Neural progenitor cell (in vitro differentiated cells): ENCODE measurements around the gene ZBED3. TPM values are rescaled to one million over a fixed set of nuclear protein-coding genes. Genes with fewer than 3 reads are reported as not detected.

Experiments
- DNase-seq: peaks from one replicate; pipeline ENCODE4 v3.0.0-alpha.2; 2016; ENCODE audit warnings: low spot score
- H2AFZ ChIP-seq: fragments of 200-600 bp; sonication (generic); replicated peaks from 2 replicates; pipeline ENCODE4 v1.6.1; 2016; ENCODE audit warnings: antibody characterized with exemption
- H3F3A ChIP-seq: fragments of 200-600 bp; sonication (generic); 2 replicates; pipeline ENCODE4 v1.6.1; 2016; ENCODE audit warnings: antibody characterized with exemption, low read depth
- H3K27ac ChIP-seq: fragments of 200-600 bp; sonication (generic); 2 replicates; pipeline ENCODE4 v1.5.1; 2016; ENCODE audit warnings: mild to moderate bottlenecking
- H3K27me3 ChIP-seq: fragments of 200-600 bp; sonication (generic); 2 replicates; pipeline ENCODE4 v1.6.1; 2016; ENCODE audit warnings: mild to moderate bottlenecking, moderate library complexity
- H3K36me3 ChIP-seq: fragments of 200-600 bp; sonication (generic); 2 replicates; pipeline ENCODE4 v1.5.1; 2016
- H3K4me1 ChIP-seq: fragments of 200-600 bp; sonication (generic); 2 replicates; pipeline ENCODE4 v1.6.1; 2016; ENCODE audit warnings: mixed run types
- H3K4me2 ChIP-seq: fragments of 200-600 bp; sonication (generic); 2 replicates; pipeline ENCODE4 v1.6.1; 2016
- H3K4me3 ChIP-seq: fragments of 200-600 bp; sonication (generic); 2 replicates; pipeline ENCODE4 v1.5.1; 2016
- H3K79me2 ChIP-seq: fragments of 200-600 bp; sonication (generic); 2 replicates; pipeline ENCODE4 v1.6.1; 2016; ENCODE audit warnings: low read depth
- H3K9ac ChIP-seq: fragments of 200-600 bp; sonication (generic); 2 replicates; pipeline ENCODE4 v1.6.1; 2016
- H3K9me3 ChIP-seq: fragments of 200-600 bp; sonication (generic); 2 replicates; pipeline ENCODE4 v1.5.1; 2016; ENCODE audit warnings: low read depth
- H4K20me1 ChIP-seq: fragments of 200-600 bp; sonication (generic); 2 replicates; pipeline ENCODE4 v1.6.1; 2016; ENCODE audit warnings: low read depth
- H3K27ac Mint-ChIP-seq: 3 replicates; pipeline ENCODE4 v1.8.0; 2021; ENCODE audit warnings: mixed read lengths
- H3K27me3 Mint-ChIP-seq: 2 replicates; pipeline ENCODE4 v1.8.0; 2022; ENCODE audit warnings: low read depth, mild to moderate bottlenecking, inconsistent platforms, moderate library complexity, mixed read lengths; ENCODE audit not compliant: insufficient read depth
- H3K36me3 Mint-ChIP-seq: 3 replicates; pipeline ENCODE4 v1.8.0; 2021; ENCODE audit warnings: mixed read lengths
- H3K4me1 Mint-ChIP-seq: 3 replicates; pipeline ENCODE4 v1.8.0; 2021; ENCODE audit warnings: mixed read lengths
- H3K4me3 Mint-ChIP-seq: 3 replicates; pipeline ENCODE4 v1.8.0; 2021; ENCODE audit warnings: mild to moderate bottlenecking, moderate library complexity, mixed read lengths
- H3K9me3 Mint-ChIP-seq: 3 replicates; pipeline ENCODE4 v1.8.0; 2020; ENCODE audit warnings: mixed read lengths
- EZH2 ChIP-seq: fragments of 200-600 bp; sonication (generic); IDR thresholded peaks from 2 replicates; pipeline ENCODE4 v1.6.1; 2017; ENCODE audit warnings: antibody characterized with exemption, mild to moderate bottlenecking, moderate library complexity
- EZH2phosphoT487 ChIP-seq: fragments of 200-600 bp; sonication (generic); IDR thresholded peaks from 2 replicates; pipeline ENCODE4 v1.6.1; 2017; ENCODE audit warnings: antibody characterized with exemption
- total RNA-seq: library from RNA; depleted of rRNA; stranded (reverse); fragments of >200 nt; gene quantifications from 2 replicates; pipeline ENCODE4 v1.2.3, GENCODE V29; 2015; ENCODE audit warnings: low replicate concordance
- TF ChIP-seq, protein P1 (sequence below): fragments of 200-600 bp; sonication (generic); IDR thresholded peaks from 2 replicates; pipeline ENCODE4 v1.5.1; 2017; ENCODE audit warnings: antibody characterized with exemption, mild to moderate bottlenecking

The ZBED3 gene, protein sequence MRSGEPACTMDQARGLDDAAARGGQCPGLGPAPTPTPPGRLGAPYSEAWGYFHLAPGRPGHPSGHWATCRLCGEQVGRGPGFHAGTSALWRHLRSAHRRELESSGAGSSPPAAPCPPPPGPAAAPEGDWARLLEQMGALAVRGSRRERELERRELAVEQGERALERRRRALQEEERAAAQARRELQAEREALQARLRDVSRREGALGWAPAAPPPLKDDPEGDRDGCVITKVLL
- total RNA-seq, result 0.36 and 1.2 TPM in 2 replicates

DNA sequence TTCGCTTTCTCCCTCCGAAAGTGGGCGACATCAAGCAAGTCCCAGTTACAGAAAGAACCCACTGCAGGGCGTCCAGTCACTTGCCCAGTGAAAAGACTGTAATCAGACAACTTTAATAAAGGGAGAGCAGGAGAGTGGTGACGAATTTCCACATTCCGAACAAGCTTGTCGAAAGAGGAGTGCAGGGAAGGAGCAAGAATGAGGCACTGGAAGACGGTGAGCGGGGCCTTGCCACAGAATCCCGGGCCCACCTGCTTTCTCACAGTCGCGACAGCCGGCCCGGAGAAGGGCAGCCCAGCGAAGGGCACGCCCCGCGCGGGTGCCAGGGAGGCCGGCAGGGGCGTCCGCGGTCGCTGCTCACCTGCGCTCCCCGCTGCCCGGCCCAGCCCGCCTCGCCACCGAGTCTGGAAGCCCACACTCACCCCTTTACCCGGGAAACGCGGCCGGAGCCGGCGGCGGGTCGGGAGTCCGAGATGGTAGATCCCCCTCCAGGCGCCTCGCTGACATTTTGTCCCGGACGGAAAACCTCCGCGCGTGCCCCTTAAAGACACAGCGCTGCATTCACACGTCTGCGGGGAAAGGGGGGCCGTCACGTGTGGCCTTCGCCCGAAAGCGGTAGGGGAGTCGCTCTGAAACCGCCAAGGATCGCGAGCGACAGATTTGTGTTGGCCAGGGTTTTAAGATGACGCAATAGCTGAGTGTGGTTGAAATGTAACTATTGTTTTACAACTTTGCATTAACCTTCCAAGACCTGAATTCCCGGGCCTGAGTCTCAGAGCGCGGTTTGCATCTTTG, at the start of gene ZBED3:
ZBED3 (minus strand) TSS at position 597 of the 795 bp plus-strand sequence. CDS start 9,407 bp downstream, outside the sequence.
- no peaks in the 10 kb centered on the region for H3K9me3 ChIP-seq
- H3K4me3 Mint-ChIP-seq, result peak within 1 kb of the TSS; percentile 96
- H3K4me1 ChIP-seq, result peaks cover 21% of the 10 kb centered on the region
- TF ChIP-seq, protein P1, sequence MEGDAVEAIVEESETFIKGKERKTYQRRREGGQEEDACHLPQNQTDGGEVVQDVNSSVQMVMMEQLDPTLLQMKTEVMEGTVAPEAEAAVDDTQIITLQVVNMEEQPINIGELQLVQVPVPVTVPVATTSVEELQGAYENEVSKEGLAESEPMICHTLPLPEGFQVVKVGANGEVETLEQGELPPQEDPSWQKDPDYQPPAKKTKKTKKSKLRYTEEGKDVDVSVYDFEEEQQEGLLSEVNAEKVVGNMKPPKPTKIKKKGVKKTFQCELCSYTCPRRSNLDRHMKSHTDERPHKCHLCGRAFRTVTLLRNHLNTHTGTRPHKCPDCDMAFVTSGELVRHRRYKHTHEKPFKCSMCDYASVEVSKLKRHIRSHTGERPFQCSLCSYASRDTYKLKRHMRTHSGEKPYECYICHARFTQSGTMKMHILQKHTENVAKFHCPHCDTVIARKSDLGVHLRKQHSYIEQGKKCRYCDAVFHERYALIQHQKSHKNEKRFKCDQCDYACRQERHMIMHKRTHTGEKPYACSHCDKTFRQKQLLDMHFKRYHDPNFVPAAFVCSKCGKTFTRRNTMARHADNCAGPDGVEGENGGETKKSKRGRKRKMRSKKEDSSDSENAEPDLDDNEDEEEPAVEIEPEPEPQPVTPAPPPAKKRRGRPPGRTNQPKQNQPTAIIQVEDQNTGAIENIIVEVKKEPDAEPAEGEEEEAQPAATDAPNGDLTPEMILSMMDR, result peak; percentile 52
- no peak for TF ChIP-seq EZH2
- peak within 1 kb of the TSS; percentile 79 for H3K27ac ChIP-seq
- H4K20me1 ChIP-seq, result no peaks in the 10 kb centered on the region
- peaks cover 24% of the 10 kb centered on the region for H3K4me1 Mint-ChIP-seq
- H3K4me2 ChIP-seq, result peak within 1 kb of the TSS; percentile 88
- H3K4me3 ChIP-seq, result peak within 1 kb of the TSS; percentile 67
- peaks cover 31% of the 10 kb centered on the region for H3K36me3 Mint-ChIP-seq
- H3K79me2 ChIP-seq, result peaks cover 6% of the 10 kb centered on the region
- no peaks in the 10 kb centered on the region for H3K36me3 ChIP-seq
- H3F3A ChIP-seq, result peaks cover 18% of the 10 kb centered on the region
- no peaks in the 10 kb centered on the region for H3K27me3 Mint-ChIP-seq
- H3K9ac ChIP-seq, result peak within 1 kb of the TSS; percentile 45
- DNase-seq, result peak; percentile 91
- peak within 1 kb of the TSS; percentile 100 for H3K27ac Mint-ChIP-seq
- no peaks in the 10 kb centered on the region for H3K27me3 ChIP-seq
- H2AFZ ChIP-seq, result peak within 1 kb of the TSS; percentile 85
- peaks cover 22% of the 10 kb centered on the region for H3K9me3 Mint-ChIP-seq

DNA sequence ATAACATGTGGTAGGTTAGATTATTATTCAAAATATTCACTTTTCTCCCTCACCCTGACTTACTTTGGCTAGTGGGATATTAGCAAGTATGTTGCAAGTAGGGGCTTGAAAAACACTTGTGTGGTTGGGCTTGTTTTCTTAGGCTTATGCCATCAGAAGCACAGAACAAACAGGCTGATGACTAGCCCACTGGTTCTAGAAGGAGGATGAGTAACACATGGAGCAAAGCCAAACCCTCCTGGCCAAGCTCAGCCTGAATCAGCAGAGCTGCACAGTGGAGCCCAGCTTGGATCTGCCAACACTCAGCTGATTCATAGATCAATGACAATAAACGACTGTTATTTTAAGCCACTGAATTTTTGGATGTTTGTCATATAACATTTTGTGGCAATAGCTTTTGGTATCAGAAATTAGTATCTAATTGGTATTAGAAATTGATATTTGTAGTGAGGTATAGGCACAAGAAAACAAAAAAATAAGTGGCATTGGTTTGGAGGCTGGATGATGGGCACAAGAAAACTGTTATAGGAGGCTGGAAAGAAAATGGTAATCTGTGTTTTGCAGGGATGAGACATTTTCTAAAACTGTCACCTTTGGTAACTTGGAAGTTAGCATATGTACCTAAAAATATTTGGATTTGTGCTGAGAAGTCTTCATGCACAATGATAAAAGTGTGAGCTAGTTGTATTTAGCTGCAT, 46.1 kb upstream of the ZBED3 start:
- TF ChIP-seq, protein P1, result no peak
- TF ChIP-seq EZH2phosphoT487, result no peak
- no peak for TF ChIP-seq EZH2
- Histone ChIP-seq H3K4me1 (no peaks in the 10 kb centered on the region), H3F3A (no peaks in the 10 kb centered on the region), H2AFZ (no peak overlapping the region), H4K20me1 (no peaks in the 10 kb centered on the region), H3K27me3 (no peaks in the 10 kb centered on the region), H3K9me3 (no peaks in the 10 kb centered on the region), H3K27ac (no peak overlapping the region), H3K9ac (no peak overlapping the region), H3K36me3 (no peaks in the 10 kb centered on the region), H3K4me3 (no peak overlapping the region), H3K79me2 (no peaks in the 10 kb centered on the region), H3K4me2 (no peak overlapping the region)
- Mint-ChIP-seq H3K9me3 (no peaks in the 10 kb centered on the region), H3K4me3 (no peak overlapping the region), H3K36me3 (peaks cover 6% of the 10 kb centered on the region), H3K4me1 (peaks cover 2% of the 10 kb centered on the region), H3K27me3 (no peaks in the 10 kb centered on the region), H3K27ac (no peak overlapping the region)
- DNase-seq, result no peak

DNA sequence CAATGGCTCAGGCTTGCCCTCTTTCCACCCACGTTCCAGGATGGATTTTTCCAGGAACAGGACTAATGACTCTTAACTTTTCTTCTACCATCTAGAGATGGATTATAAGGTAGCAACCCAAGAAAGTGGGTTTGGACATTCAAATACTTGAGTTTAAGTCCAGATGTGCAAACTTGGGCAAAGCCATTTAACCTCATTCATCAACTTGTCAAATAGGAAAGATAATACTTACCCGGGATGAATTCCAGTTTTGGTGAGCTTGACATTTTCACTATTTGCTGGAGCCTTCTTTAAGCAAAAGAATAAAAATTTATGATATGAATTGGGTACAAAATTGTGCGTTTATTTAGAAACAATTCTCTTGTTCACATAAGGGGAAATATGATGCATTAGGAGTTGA, 44.3 kb upstream of the ZBED3 start:
- H3K27me3 ChIP-seq, result no peaks in the 10 kb centered on the region
- H4K20me1 ChIP-seq, result no peaks in the 10 kb centered on the region
- Mint-ChIP-seq H3K27ac (no peak overlapping the region), H3K36me3 (peaks cover 13% of the 10 kb centered on the region), H3K27me3 (no peaks in the 10 kb centered on the region), H3K4me1 (no peaks in the 10 kb centered on the region), H3K9me3 (no peaks in the 10 kb centered on the region), H3K4me3 (no peak overlapping the region)
- H3K4me2 ChIP-seq, result no peak overlapping the region
- DNase-seq, result no peak
- no peaks in the 10 kb centered on the region for H3K4me1 ChIP-seq
- TF ChIP-seq EZH2phosphoT487, result no peak
- H3K9ac ChIP-seq, result no peak overlapping the region
- H2AFZ ChIP-seq, result no peak overlapping the region
- H3K27ac ChIP-seq, result no peak overlapping the region
- H3K36me3 ChIP-seq, result no peaks in the 10 kb centered on the region
- H3K79me2 ChIP-seq, result no peaks in the 10 kb centered on the region
- H3K9me3 ChIP-seq, result no peaks in the 10 kb centered on the region
- H3K4me3 ChIP-seq, result no peak overlapping the region
- no peaks in the 10 kb centered on the region for H3F3A ChIP-seq
